ENCODE measurements around the gene ZNF331. TPM values are rescaled to one million over a fixed set of nuclear protein-coding genes. Genes with fewer than 3 reads are reported as not detected.

Gene ZNF331
- total RNA-seq, 6 donors from 2014 or later, result 26.3 to 80.0 (median 47.1) TPM

- Histone ChIP-seq H3K4me1 (no peaks in the 10 kb centered on the region), H3K4me3 (no peak overlapping the region), H3K36me3 (no peaks in the 10 kb centered on the region), H3K9me3 (peaks cover 0 to under 1% (median under 1%) of the 10 kb centered on the region in 4 donors), H3K27me3 (no peaks in the 10 kb centered on the region), H3K27ac (no peak overlapping the region)
- no peak for DNase-seq
- 91% methylated on average over 4 of the region's 4 CpGs for WGBS, 2 donors
- no peak for ATAC-seq (ENCODE audit: low FRiP score in 2 of 2)
- TF ChIP-seq POLR2AphosphoS5 (IDR thresholded peaks at IDR 0.05) (no peak), CTCF (IDR thresholded peaks at IDR 0.05) (no peak)
These were observed 6.5 kb upstream of the ZNF331 start for GRCh38 chr19:53531457-53531856.

- ATAC-seq (ENCODE audit: low FRiP score in 2 of 2), result no peak
- TF ChIP-seq POLR2AphosphoS5 (IDR thresholded peaks at IDR 0.05) (no peak), CTCF (IDR thresholded peaks at IDR 0.05) (no peak)
- no peaks in the 10 kb centered on the region for H3K9me3 ChIP-seq
- no peak overlapping the region for H3K27ac ChIP-seq
- no peak overlapping the region for H3K4me3 ChIP-seq
- H3K36me3 ChIP-seq, result no peaks in the 10 kb centered on the region
- no peaks in the 10 kb centered on the region for H3K27me3 ChIP-seq
- H3K4me1 ChIP-seq, result no peaks in the 10 kb centered on the region
- WGBS, 2 donors, result 95 to 100% methylated on average over 1 of the region's 1 CpG
- DNase-seq, result no peak
These were observed 5.6 kb upstream of the ZNF331 start for GRCh38 chr19:53532362-53532761.

- Histone ChIP-seq H3K36me3 (peaks cover 0 to 5% (median 2%) of the 10 kb centered on the region in 4 donors), H3K27me3 (no peaks in the 10 kb centered on the region), H3K4me1 (peaks cover 0 to 6% (median 0%) of the 10 kb centered on the region in 4 donors), H3K27ac (no peak overlapping the region), H3K9me3 (no peaks in the 10 kb centered on the region), H3K4me3 (no peak overlapping the region)
- TF ChIP-seq POLR2AphosphoS5 (IDR thresholded peaks at IDR 0.05) (no peak), CTCF (IDR thresholded peaks at IDR 0.05) (no peak), EP300 (IDR thresholded peaks at IDR 0.05) (no peak), POLR2A (IDR thresholded peaks at IDR 0.05) (no peak)
- ATAC-seq (ENCODE audit: low FRiP score in 2 of 2) (no peak), DNase-seq (no peak)
These were observed 1.8 kb upstream of the ZNF331 start for GRCh38 chr19:53536225-53536548.

- peaks cover 0 to 15% (median 5%) of the 10 kb centered on the region in 4 donors for H3K36me3 ChIP-seq
- H3K4me1 ChIP-seq, result peaks cover 0 to 6% (median 0%) of the 10 kb centered on the region in 4 donors
- ATAC-seq (ENCODE audit: low FRiP score in 2 of 2) (peak in 1 of 2 donors; percentile 21), DNase-seq (no peak)
- TF ChIP-seq POLR2AphosphoS5 (IDR thresholded peaks at IDR 0.05) (no peak), CTCF (IDR thresholded peaks at IDR 0.05) (no peak)
- no peaks in the 10 kb centered on the region for H3K9me3 ChIP-seq
- peak overlapping the region; percentile 63 to 76 (median 68) for H3K4me3 ChIP-seq
- H3K27ac ChIP-seq, result peak overlapping the region; percentile 81 to 96 (median 88)
- no peaks in the 10 kb centered on the region for H3K27me3 ChIP-seq
- 50 to 52% methylated on average over 11 of the region's 11 CpGs for WGBS, 2 donors
These were observed 824 bp upstream of the ZNF331 start for GRCh38 chr19:53537121-53537520.

GRCh38 chr19:53538378-53539109, 599 bp downstream of the ZNF331 start:
- DNase-seq (no peak), ATAC-seq (ENCODE audit: low FRiP score in 2 of 2) (peak in 1 of 2 donors; percentile 58)
- H3K27me3 ChIP-seq, result no peaks in the 10 kb centered on the region
- TF ChIP-seq POLR2AphosphoS5 (IDR thresholded peaks at IDR 0.05), result peak in 1 of 2 donors; percentile 1
- peak in 1 of 4 donors; percentile 39 for TF ChIP-seq POLR2A (IDR thresholded peaks at IDR 0.05)
- no peak for TF ChIP-seq EP300 (IDR thresholded peaks at IDR 0.05)
- no peak for TF ChIP-seq CTCF (IDR thresholded peaks at IDR 0.05)
- WGBS, 2 donors, result 63 to 69% methylated on average over 13 to 34 of the region's 36 CpGs
- H3K36me3 ChIP-seq, result peaks cover 0 to 27% (median 8%) of the 10 kb centered on the region in 4 donors
- peak overlapping the region; percentile 63 to 76 (median 68) for H3K4me3 ChIP-seq
- no peaks in the 10 kb centered on the region for H3K9me3 ChIP-seq
- H3K27ac ChIP-seq, result peak overlapping the region; percentile 81 to 96 (median 88)
- peaks cover 0 to 6% (median 0%) of the 10 kb centered on the region in 4 donors for H3K4me1 ChIP-seq
